Large intestine (tissue), 3 donors: Measurements from ENCODE around the gene SOX8. TPM values are rescaled to one million over a fixed set of nuclear protein-coding genes. Genes with fewer than 3 reads are reported as not detected.
A peak's percentile ranks its signal among the peaks of the same experiment; 100 is the strongest.

Experiments
- DNase-seq, 2 donors: peaks; one replicate each; pipeline versions ENCODE4 v3.0.0 to v3.0.0-alpha.2; 2013
- H3K27ac ChIP-seq: one replicate; pipeline ENCODE4 v1.5.1; 2013; ENCODE audit warnings: low read length
- H3K27me3 ChIP-seq: 2 replicates; pipeline ENCODE4 v1.6.1; 2013; ENCODE audit warnings: low read length; ENCODE audit not compliant: control insufficient read depth, insufficient read depth
- H3K36me3 ChIP-seq: 2 replicates; pipeline ENCODE4 v1.6.1; 2013; ENCODE audit warnings: low read length; ENCODE audit not compliant: control insufficient read depth, insufficient read depth
- H3K4me1 ChIP-seq: one replicate; pipeline ENCODE4 v1.6.1; 2013; ENCODE audit warnings: low read length; ENCODE audit not compliant: control insufficient read depth, insufficient read depth
- H3K4me3 ChIP-seq: one replicate; pipeline ENCODE4 v1.5.1; 2013; ENCODE audit warnings: low read length
- H3K9me3 ChIP-seq: one replicate; pipeline ENCODE4 v1.6.1; 2013; ENCODE audit warnings: mild to moderate bottlenecking, low read depth, low read length, moderate library complexity; ENCODE audit not compliant: control insufficient read depth
- WGBS: methylation state at CpG from one replicate; pipeline ENCODE4 v1.1.5; 2013; ENCODE audit warnings: low lambda C conversion rate; ENCODE audit not compliant: insufficient coverage; 5-methylcytosine and 5-hydroxymethylcytosine counted together
- polyA plus RNA-seq: library from polyadenylated mRNA; unstranded; fragments of 120-200 nt; gene quantifications from one replicate; pipeline ENCODE4 v1.2.1, GENCODE V29; 2013

Gene SOX8
- polyA plus RNA-seq, 1 donor: 3.7 TPM

- Histone ChIP-seq H3K36me3 (peaks cover 15% of the 10 kb centered on the region), H3K4me3 (no peak overlapping the region), H3K27me3 (no peaks in the 10 kb centered on the region), H3K27ac (no peak overlapping the region), H3K4me1 (peaks cover 10% of the 10 kb centered on the region), H3K9me3 (peaks cover 35% of the 10 kb centered on the region)
- WGBS: no CpG with 5 or more reads among the region's 18 CpGs
- DNase-seq: no peak
Measured at GRCh38 chr16:966035-966434, 15.5 kb upstream of the SOX8 start.

GRCh38 chr16:966505-966904, 15.1 kb upstream of the SOX8 start:
- H3K4me1 ChIP-seq: peaks cover 10% of the 10 kb centered on the region
- WGBS: no CpG with 5 or more reads among the region's 10 CpGs
- H3K27me3 ChIP-seq: peaks cover 4% of the 10 kb centered on the region
- peaks cover 15% of the 10 kb centered on the region for H3K36me3 ChIP-seq
- H3K9me3 ChIP-seq: peaks cover 40% of the 10 kb centered on the region
- DNase-seq: no peak
- no peak overlapping the region for H3K4me3 ChIP-seq
- no peak overlapping the region for H3K27ac ChIP-seq

GRCh38 chr16:967077-967541, 14.5 kb upstream of the SOX8 start:
- peaks cover 40% of the 10 kb centered on the region for H3K9me3 ChIP-seq
- peaks cover 5% of the 10 kb centered on the region for H3K27me3 ChIP-seq
- peaks cover 10% of the 10 kb centered on the region for H3K4me1 ChIP-seq
- peaks cover 15% of the 10 kb centered on the region for H3K36me3 ChIP-seq
- no CpG with 5 or more reads among the region's 20 CpGs for WGBS
- no peak for DNase-seq
- H3K27ac ChIP-seq: no peak overlapping the region
- no peak overlapping the region for H3K4me3 ChIP-seq

GRCh38 chr16:967546-968295, 13.8 kb upstream of the SOX8 start:
- Histone ChIP-seq H3K4me1 (peaks cover 10% of the 10 kb centered on the region), H3K36me3 (peaks cover 15% of the 10 kb centered on the region), H3K9me3 (peaks cover 39% of the 10 kb centered on the region), H3K27me3 (peaks cover 11% of the 10 kb centered on the region), H3K4me3 (no peak overlapping the region), H3K27ac (no peak overlapping the region)
- DNase-seq: no peak
- WGBS: no CpG with 5 or more reads among the region's 41 CpGs

- no peak overlapping the region for H3K4me3 ChIP-seq
- no CpG with 5 or more reads among the region's 8 CpGs for WGBS
Measured at GRCh38 chr16:968620-969019, 12.9 kb upstream of the SOX8 start.

GRCh38 chr16:969508-970385, 11.8 kb upstream of the SOX8 start:
- DNase-seq: no peak
- H3K4me3 ChIP-seq: peak overlapping the region; percentile 72
- peaks cover 10% of the 10 kb centered on the region for H3K4me1 ChIP-seq
- peaks cover 15% of the 10 kb centered on the region for H3K36me3 ChIP-seq
- peaks cover 12% of the 10 kb centered on the region for H3K27me3 ChIP-seq
- H3K9me3 ChIP-seq: peaks cover 32% of the 10 kb centered on the region
- WGBS: no CpG with 5 or more reads among the region's 55 CpGs
- H3K27ac ChIP-seq: no peak overlapping the region

More at GRCh38 chr16:968620-969019, 12.9 kb upstream of the SOX8 start:
- Histone ChIP-seq H3K9me3 (peaks cover 34% of the 10 kb centered on the region), H3K27ac (no peak overlapping the region), H3K27me3 (peaks cover 12% of the 10 kb centered on the region), H3K36me3 (peaks cover 15% of the 10 kb centered on the region), H3K4me1 (peaks cover 10% of the 10 kb centered on the region)
- DNase-seq: no peak

- peaks cover 12% of the 10 kb centered on the region for H3K27me3 ChIP-seq
- no CpG with 5 or more reads among the region's 42 CpGs for WGBS
- peaks cover 28% of the 10 kb centered on the region for H3K9me3 ChIP-seq
- peaks cover 10% of the 10 kb centered on the region for H3K4me1 ChIP-seq
- peak overlapping the region; percentile 72 for H3K4me3 ChIP-seq
- H3K36me3 ChIP-seq: peaks cover 15% of the 10 kb centered on the region
- peak in 1 of 2 donors; percentile 28 for DNase-seq
- peak overlapping the region; percentile 57 for H3K27ac ChIP-seq
Measured at GRCh38 chr16:970386-970765, 11.2 kb upstream of the SOX8 start.

- peaks cover 12% of the 10 kb centered on the region for H3K36me3 ChIP-seq
- H3K27ac ChIP-seq: peak within 1 kb of the TSS; percentile 57
- peak within 1 kb of the TSS; percentile 72 for H3K4me3 ChIP-seq
- WGBS: no CpG with 5 or more reads among the region's 71 CpGs
- H3K9me3 ChIP-seq: peaks cover 26% of the 10 kb centered on the region
- DNase-seq: peak; percentile 92 to 94
- peaks cover 12% of the 10 kb centered on the region for H3K27me3 ChIP-seq
- peaks cover 10% of the 10 kb centered on the region for H3K4me1 ChIP-seq
Measured at GRCh38 chr16:970766-971581, 10.6 kb upstream of the SOX8 start, which contains the start of gene LMF1. TSS of gene LMF1 (minus strand) at chr16:970984. CDS start at chr16:970980, 4 bp downstream.

GRCh38 chr16:971582-971905, 10.0 kb upstream of the SOX8 start:
- H3K4me3 ChIP-seq: no peak overlapping the region
- no peak for DNase-seq
- WGBS: 100% methylated on average over 1 of the region's 5 CpGs
- peaks cover 15% of the 10 kb centered on the region for H3K27me3 ChIP-seq
- H3K36me3 ChIP-seq: peaks cover 10% of the 10 kb centered on the region
- H3K9me3 ChIP-seq: peaks cover 20% of the 10 kb centered on the region
- peaks cover 10% of the 10 kb centered on the region for H3K4me1 ChIP-seq
- no peak overlapping the region for H3K27ac ChIP-seq

GRCh38 chr16:971981-972315, 9.6 kb upstream of the SOX8 start:
- DNase-seq: no peak
- Histone ChIP-seq H3K36me3 (peaks cover 9% of the 10 kb centered on the region), H3K27ac (no peak overlapping the region), H3K27me3 (peaks cover 15% of the 10 kb centered on the region), H3K9me3 (peaks cover 18% of the 10 kb centered on the region), H3K4me1 (peaks cover 10% of the 10 kb centered on the region), H3K4me3 (no peak overlapping the region)
- WGBS: no CpG with 5 or more reads among the region's 8 CpGs
